ENCODE results near the gene SPATA13.
"Not testable (repeated sequence)": the region's sequence is repeated elsewhere in the genome, so short reads cannot be mapped to it uniquely, and the experiment has no call there.

Gene SPATA13

GRCh38 chr13:24160458-24161009 lies at the start of gene SPATA13:
TSS of gene SPATA13 (plus strand) at chr13:24160720. CDS start at chr13:24222930, 62,210 bp downstream.
- DNase-seq = peak; percentile 94

- no peak for DNase-seq
Measured at GRCh38 chr13:24112791-24113190, 47.7 kb upstream of the SPATA13 start.

- no peak for DNase-seq
Measured at GRCh38 chr13:24115671-24116070, 44.8 kb upstream of the SPATA13 start.

- no peak for DNase-seq
Measured at GRCh38 chr13:24116131-24116530, 44.4 kb upstream of the SPATA13 start.

GRCh38 chr13:24118576-24118975 lies 41.9 kb upstream of the SPATA13 start:
- no peak for DNase-seq

- DNase-seq = no peak
Measured at GRCh38 chr13:24119626-24120508, 40.7 kb upstream of the SPATA13 start.

- DNase-seq = not testable (repeated sequence)
Measured at GRCh38 chr13:24122045-24122444, 38.5 kb upstream of the SPATA13 start.

- no peak for DNase-seq
Measured at GRCh38 chr13:24122569-24122968, 38.0 kb upstream of the SPATA13 start.

- DNase-seq = no peak
Measured at GRCh38 chr13:24123761-24124160, 36.8 kb upstream of the SPATA13 start.

GRCh38 chr13:24124789-24125476 lies 35.6 kb upstream of the SPATA13 start:
- DNase-seq = no peak

- DNase-seq = no peak
Measured at GRCh38 chr13:24127116-24127631, 33.3 kb upstream of the SPATA13 start.

- DNase-seq = no peak
Measured at GRCh38 chr13:24128112-24128511, 32.4 kb upstream of the SPATA13 start.

- DNase-seq = no peak
Measured at GRCh38 chr13:24128962-24129361, 31.6 kb upstream of the SPATA13 start.

- DNase-seq = no peak
Measured at GRCh38 chr13:24129914-24130774, 30.4 kb upstream of the SPATA13 start.

GRCh38 chr13:24131749-24132148 lies 28.8 kb upstream of the SPATA13 start:
- DNase-seq = no peak

GRCh38 chr13:24133021-24133795 lies 27.3 kb upstream of the SPATA13 start:
- DNase-seq = no peak

- no peak for DNase-seq
Measured at GRCh38 chr13:24134231-24134630, 26.3 kb upstream of the SPATA13 start.

- no peak for DNase-seq
Measured at GRCh38 chr13:24134757-24135156, 25.8 kb upstream of the SPATA13 start.

GRCh38 chr13:24135674-24136300 lies 24.7 kb upstream of the SPATA13 start:
- DNase-seq = no peak

- no peak for DNase-seq
Measured at GRCh38 chr13:24138911-24139310, 21.6 kb upstream of the SPATA13 start.

GRCh38 chr13:24141333-24141910 lies 19.1 kb upstream of the SPATA13 start:
- DNase-seq = no peak

Data from NCI-H1092 treated with DMSO at 0.1 percent for 48 hours (cell line).